ENCODE measurements around the gene ATG16L2. TPM values are rescaled to one million over a fixed set of nuclear protein-coding genes. Genes with fewer than 3 reads are reported as not detected.
"Not testable (repeated sequence)": the region's sequence is repeated elsewhere in the genome, so short reads cannot be mapped to it uniquely, and the experiment has no call there.

ATG16L2 gene
- total RNA-seq, 4 donors from 2014 or later = 3.1 to 8.1 (median 4.3) TPM

DNA sequence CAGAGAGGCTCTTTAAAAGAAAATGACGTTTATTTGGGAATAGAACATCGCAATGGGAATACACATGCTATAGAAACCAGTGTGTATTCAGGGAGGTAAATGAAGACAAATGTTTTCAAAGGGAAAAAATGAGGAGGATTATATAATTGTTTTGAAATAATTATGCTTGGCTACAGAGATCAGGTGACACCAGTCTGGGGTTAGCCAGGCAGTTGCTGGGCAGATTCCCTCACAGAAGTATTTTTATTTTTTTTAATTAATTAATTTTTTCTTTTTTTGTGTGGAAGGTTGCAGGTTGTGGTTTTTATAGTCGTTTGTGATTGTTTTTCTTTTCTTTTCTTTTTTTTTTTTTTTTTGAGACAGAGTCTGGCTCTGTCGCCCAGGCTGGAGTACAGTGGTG lies 14.8 kb upstream of the ATG16L2 start:
- Histone ChIP-seq H3K27me3 (no peaks in the 10 kb centered on the region), H3K9me3 (no peaks in the 10 kb centered on the region), H3K4me3 (no peak overlapping the region), H3K4me1 (peaks cover 2 to 3% of the 10 kb centered on the region in 2 donors), H3K36me3 (no peaks in the 10 kb centered on the region), H3K27ac (no peak overlapping the region)
- intact Hi-C loops (cut with DNase I; ENCODE audit: low total_unique reads) (no loop called here), in situ Hi-C loops (cut with MboI; ENCODE audit: low sequenced_read_pairs in 4 of 4) (no loop called here)
- DNase-seq (no peak), ATAC-seq (no peak)
- no peak for TF ChIP-seq POLR2A (IDR thresholded peaks at IDR 0.05)
- TF ChIP-seq, protein P1, sequence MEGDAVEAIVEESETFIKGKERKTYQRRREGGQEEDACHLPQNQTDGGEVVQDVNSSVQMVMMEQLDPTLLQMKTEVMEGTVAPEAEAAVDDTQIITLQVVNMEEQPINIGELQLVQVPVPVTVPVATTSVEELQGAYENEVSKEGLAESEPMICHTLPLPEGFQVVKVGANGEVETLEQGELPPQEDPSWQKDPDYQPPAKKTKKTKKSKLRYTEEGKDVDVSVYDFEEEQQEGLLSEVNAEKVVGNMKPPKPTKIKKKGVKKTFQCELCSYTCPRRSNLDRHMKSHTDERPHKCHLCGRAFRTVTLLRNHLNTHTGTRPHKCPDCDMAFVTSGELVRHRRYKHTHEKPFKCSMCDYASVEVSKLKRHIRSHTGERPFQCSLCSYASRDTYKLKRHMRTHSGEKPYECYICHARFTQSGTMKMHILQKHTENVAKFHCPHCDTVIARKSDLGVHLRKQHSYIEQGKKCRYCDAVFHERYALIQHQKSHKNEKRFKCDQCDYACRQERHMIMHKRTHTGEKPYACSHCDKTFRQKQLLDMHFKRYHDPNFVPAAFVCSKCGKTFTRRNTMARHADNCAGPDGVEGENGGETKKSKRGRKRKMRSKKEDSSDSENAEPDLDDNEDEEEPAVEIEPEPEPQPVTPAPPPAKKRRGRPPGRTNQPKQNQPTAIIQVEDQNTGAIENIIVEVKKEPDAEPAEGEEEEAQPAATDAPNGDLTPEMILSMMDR (IDR thresholded peaks at IDR 0.05 in 4 of 5, conservative IDR thresholded peaks at IDR 0.05 in 1 of 5) = no peak

DNA sequence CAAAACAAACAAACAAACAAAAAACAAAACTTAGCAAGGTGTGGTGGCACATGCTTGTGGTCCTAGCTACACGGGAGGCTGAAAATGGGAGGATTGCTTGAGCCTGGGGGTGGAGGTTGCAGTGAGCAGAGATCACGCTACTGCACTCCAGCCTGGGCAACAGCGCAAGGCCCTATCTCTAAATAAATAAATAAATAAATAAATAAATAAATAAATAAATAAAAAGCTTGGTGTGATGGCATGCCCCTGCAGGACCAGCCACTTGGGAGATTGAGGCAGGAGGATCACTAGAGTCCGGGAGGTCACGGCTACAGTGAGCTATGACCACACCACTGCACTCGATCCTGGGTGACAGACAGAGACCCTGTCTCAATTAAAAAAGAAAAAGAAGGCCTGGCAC lies 11.4 kb upstream of the ATG16L2 start:
- intact Hi-C loops (cut with DNase I; ENCODE audit: low total_unique reads) (no loop called here), in situ Hi-C loops (cut with MboI; ENCODE audit: low sequenced_read_pairs in 4 of 4) (no loop called here)
- H3K4me1 ChIP-seq = no peaks in the 10 kb centered on the region
- H3K27ac ChIP-seq = no peak overlapping the region
- no peaks in the 10 kb centered on the region for H3K36me3 ChIP-seq
- H3K9me3 ChIP-seq = no peaks in the 10 kb centered on the region
- no peak overlapping the region for H3K4me3 ChIP-seq
- DNase-seq (no peak), ATAC-seq (no peak)
- no peaks in the 10 kb centered on the region for H3K27me3 ChIP-seq
- no peak for TF ChIP-seq POLR2A (IDR thresholded peaks at IDR 0.05)
- TF ChIP-seq, protein P1 (IDR thresholded peaks at IDR 0.05 in 4 of 5, conservative IDR thresholded peaks at IDR 0.05 in 1 of 5) = no peak

- Histone ChIP-seq H3K27me3 (no peaks in the 10 kb centered on the region), H3K36me3 (peaks cover 0 to 6% of the 10 kb centered on the region in 2 donors), H3K4me3 (no peak overlapping the region), H3K4me1 (no peaks in the 10 kb centered on the region), H3K9me3 (no peaks in the 10 kb centered on the region), H3K27ac (no peak overlapping the region)
- in situ Hi-C loops (cut with MboI; ENCODE audit: low sequenced_read_pairs in 4 of 4) (no loop called here), intact Hi-C loops (cut with DNase I; ENCODE audit: low total_unique reads) (no loop called here)
- DNase-seq = no peak
- TF ChIP-seq, protein P1 (IDR thresholded peaks at IDR 0.05 in 4 of 5, conservative IDR thresholded peaks at IDR 0.05 in 1 of 5) = no peak
- no peak for TF ChIP-seq POLR2A (IDR thresholded peaks at IDR 0.05)
- no peak for ATAC-seq
These were observed 9.0 kb upstream of the ATG16L2 start for GRCh38 chr11:72805216-72805615.

GRCh38 chr11:72806378-72806777 lies 7.8 kb upstream of the ATG16L2 start:
- H3K27ac ChIP-seq; H3K4me1 ChIP-seq; H3K36me3 ChIP-seq; intact Hi-C loops (cut with DNase I; ENCODE audit: low total_unique reads); DNase-seq; in situ Hi-C loops (cut with MboI; ENCODE audit: low sequenced_read_pairs in 4 of 4); ATAC-seq; H3K9me3 ChIP-seq; H3K4me3 ChIP-seq; H3K27me3 ChIP-seq: not testable (repeated sequence)

DNA sequence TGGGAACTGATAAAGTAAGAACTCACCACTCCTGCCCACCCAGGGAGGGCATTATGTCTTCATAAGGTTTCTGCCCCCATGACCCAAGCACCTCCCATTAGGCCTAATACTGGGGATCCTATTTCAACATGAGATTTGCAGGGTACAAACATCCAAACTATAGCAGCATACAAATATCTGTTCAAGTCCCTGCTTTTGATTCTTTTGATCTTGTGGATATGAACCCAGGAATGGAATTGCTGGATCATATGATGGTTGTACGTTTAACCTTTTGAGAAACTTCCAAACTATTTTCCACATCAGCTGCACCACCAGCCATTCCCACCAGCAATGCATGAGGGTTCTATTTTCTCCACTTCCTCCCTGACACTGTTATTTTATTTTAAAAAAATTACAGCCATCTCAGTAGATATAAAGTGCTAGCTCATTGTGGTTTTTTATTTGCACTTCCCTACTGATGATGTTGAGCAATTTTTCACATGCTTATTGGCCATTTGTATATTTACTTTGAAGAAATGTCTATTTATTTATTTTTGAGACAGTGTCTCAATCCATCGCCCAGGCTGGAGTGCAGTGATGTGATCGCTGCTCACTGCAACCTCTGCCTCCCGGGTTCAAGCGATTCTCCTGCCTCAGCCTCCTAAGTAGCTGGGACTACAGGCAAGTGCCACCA lies 7.1 kb upstream of the ATG16L2 start:
- DNase-seq (no peak), ATAC-seq (no peak)
- Histone ChIP-seq H3K27ac (no peak overlapping the region), H3K4me3 (no peak overlapping the region), H3K9me3 (no peaks in the 10 kb centered on the region), H3K4me1 (no peaks in the 10 kb centered on the region), H3K27me3 (no peaks in the 10 kb centered on the region), H3K36me3 (peaks cover 0 to 6% of the 10 kb centered on the region in 2 donors)
- no peak for TF ChIP-seq POLR2A (IDR thresholded peaks at IDR 0.05)
- TF ChIP-seq, protein P1 (IDR thresholded peaks at IDR 0.05 in 4 of 5, conservative IDR thresholded peaks at IDR 0.05 in 1 of 5) = no peak
- in situ Hi-C loops (cut with MboI; ENCODE audit: low sequenced_read_pairs in 4 of 4) = no loop called here
- intact Hi-C loops (cut with DNase I; ENCODE audit: low total_unique reads) = no loop called here
